KOPT-K1 (cell line): ENCODE measurements around the gene TAF11L8.
"Not testable (repeated sequence)": the region's sequence is repeated elsewhere in the genome, so short reads cannot be mapped to it uniquely, and the experiment has no call there.

Source experiments
- H3K27ac ChIP-seq: fragments of 200-600 bp; sonication (generic); 2 replicates; pipeline ENCODE4 v1.5.1; 2016; ENCODE audit warnings: antibody characterized with exemption, mild to moderate bottlenecking, low read depth, low read length; ENCODE audit not compliant: poor library complexity, severe bottlenecking
- H3K36me3 ChIP-seq: fragments of 200-600 bp; sonication (generic); 2 replicates; pipeline ENCODE4 v1.5.1; 2017; ENCODE audit warnings: antibody characterized with exemption, mild to moderate bottlenecking, low read length, moderate library complexity; ENCODE audit not compliant: insufficient read depth
- H3K9me3 ChIP-seq: fragments of 200-600 bp; sonication (generic); 2 replicates; pipeline ENCODE4 v1.5.1; 2017; ENCODE audit warnings: antibody characterized with exemption, low read length, mild to moderate bottlenecking; ENCODE audit not compliant: insufficient read depth, poor library complexity, severe bottlenecking

Gene TAF11L8

GRCh38 chr5:17590860-17591259, at the start of gene TAF11L8:
TSS of gene TAF11L8 (minus strand) at chr5:17590960.
- not testable (repeated sequence) for H3K27ac ChIP-seq, H3K36me3 ChIP-seq, H3K9me3 ChIP-seq

- Histone ChIP-seq H3K9me3 (no peaks in the 10 kb centered on the region), H3K27ac (no peak within 1 kb of the TSS), H3K36me3 (no peaks in the 10 kb centered on the region)
These were observed 43.4 kb upstream of the TAF11L8 start, which contains the start of gene TAF11L14 for GRCh38 chr5:17634160-17634559. TSS of gene TAF11L14 (plus strand) at chr5:17634460.

GRCh38 chr5:17631788-17632187, 41.0 kb upstream of the TAF11L8 start, which contains the start of gene TAF11L13:
TSS of gene TAF11L13 (plus strand) at chr5:17632088.
- not testable (repeated sequence) for H3K9me3 ChIP-seq, H3K27ac ChIP-seq, H3K36me3 ChIP-seq

GRCh38 chr5:17625686-17626085, 34.9 kb upstream of the TAF11L8 start:
- H3K9me3 ChIP-seq = no peaks in the 10 kb centered on the region
- H3K36me3 ChIP-seq = no peaks in the 10 kb centered on the region
- no peak overlapping the region for H3K27ac ChIP-seq

GRCh38 chr5:17620627-17621026, 29.9 kb upstream of the TAF11L8 start:
- H3K9me3 ChIP-seq = no peaks in the 10 kb centered on the region
- H3K27ac ChIP-seq = no peak overlapping the region
- H3K36me3 ChIP-seq = no peaks in the 10 kb centered on the region

GRCh38 chr5:17619354-17619753, 28.6 kb upstream of the TAF11L8 start:
- H3K36me3 ChIP-seq = no peaks in the 10 kb centered on the region
- no peaks in the 10 kb centered on the region for H3K9me3 ChIP-seq
- no peak overlapping the region for H3K27ac ChIP-seq

- no peaks in the 10 kb centered on the region for H3K36me3 ChIP-seq
- H3K9me3 ChIP-seq = no peaks in the 10 kb centered on the region
- no peak overlapping the region for H3K27ac ChIP-seq
These were observed 24.3 kb upstream of the TAF11L8 start for GRCh38 chr5:17614872-17615605.

GRCh38 chr5:17610092-17610491, 19.3 kb upstream of the TAF11L8 start, which contains the start of gene TAF11L12:
TSS of gene TAF11L12 (plus strand) at chr5:17610392.
- not testable (repeated sequence) for H3K36me3 ChIP-seq, H3K27ac ChIP-seq

GRCh38 chr5:17607461-17607860, 16.7 kb upstream of the TAF11L8 start:
- not testable (repeated sequence) for H3K27ac ChIP-seq, H3K36me3 ChIP-seq, H3K9me3 ChIP-seq

More at GRCh38 chr5:17610092-17610491, 19.3 kb upstream of the TAF11L8 start, which contains the start of gene TAF11L12:
- H3K9me3 ChIP-seq = not testable (repeated sequence)

- H3K36me3 ChIP-seq = no peaks in the 10 kb centered on the region
- H3K9me3 ChIP-seq = no peaks in the 10 kb centered on the region
- H3K27ac ChIP-seq = no peak overlapping the region
These were observed 14.2 kb upstream of the TAF11L8 start for GRCh38 chr5:17604951-17605350.

- not testable (repeated sequence) for H3K36me3 ChIP-seq, H3K27ac ChIP-seq, H3K9me3 ChIP-seq
These were observed 13.1 kb upstream of the TAF11L8 start, which contains the start of gene TAF11L11 for GRCh38 chr5:17603880-17604279. TSS of gene TAF11L11 (plus strand) at chr5:17604183.

- not testable (repeated sequence) for H3K36me3 ChIP-seq, H3K27ac ChIP-seq, H3K9me3 ChIP-seq
These were observed 7.0 kb upstream of the TAF11L8 start, which contains the start of gene TAF11L10 for GRCh38 chr5:17597728-17598127. TSS of gene TAF11L10 (minus strand) at chr5:17597828.

GRCh38 chr5:17594255-17594654, 3.5 kb upstream of the TAF11L8 start, which contains the start of gene TAF11L9:
TSS of gene TAF11L9 (minus strand) at chr5:17594394.
- not testable (repeated sequence) for H3K27ac ChIP-seq, H3K9me3 ChIP-seq, H3K36me3 ChIP-seq

- H3K36me3 ChIP-seq, H3K9me3 ChIP-seq, H3K27ac ChIP-seq: not testable (repeated sequence)
These were observed 5.1 kb downstream of the TAF11L8 start, which contains the start of gene TAF11L7 for GRCh38 chr5:17585658-17586057. TSS of gene TAF11L7 (minus strand) at chr5:17585758.
